ENCODE measurements around the gene ARHGEF4. TPM values are rescaled to one million over a fixed set of nuclear protein-coding genes. Genes with fewer than 3 reads are reported as not detected.

The ARHGEF4 gene
- total and polyA plus RNA-seq, 11 donors: 0.30 to 5.5 (median 3.8) TPM

GRCh38 chr2:130837175-130837810 lies 579 bp downstream of the ARHGEF4 start:
- peak in 1 of 5 donors; percentile 36 for DNase-seq
- H3K36me3 ChIP-seq: no peaks in the 10 kb centered on the region
- peaks cover 0 to 14% (median 0%) of the 10 kb centered on the region in 12 donors for H3K4me1 ChIP-seq
- TF ChIP-seq POLR2A (IDR thresholded peaks at IDR 0.05): no peak
- TF ChIP-seq CTCF (IDR thresholded peaks at IDR 0.05): no peak
- ATAC-seq: no peak
- intact Hi-C loops (cut with DNase I): no loop called here
- 0 to 5% (median 3%) methylated on average over 10 to 53 of the region's 53 CpGs for WGBS, 4 donors
- no peaks in the 10 kb centered on the region for H3K9me3 ChIP-seq
- H3K27me3 ChIP-seq: peaks cover 17 to 69% (median 40%) of the 10 kb centered on the region in 9 donors
- H3K4me3 ChIP-seq: peak overlapping the region in 7 of 12 donors; percentile 5 to 39 (median 12)
- no peak overlapping the region for H3K27ac ChIP-seq

GRCh38 chr2:130837811-130838565 lies 1.3 kb downstream of the ARHGEF4 start:
- 70 to 79% (median 71%) methylated on average over 23 to 28 of the region's 28 CpGs for WGBS, 4 donors
- intact Hi-C loops (cut with DNase I): no loop called here
- DNase-seq (peak in 1 of 5 donors; percentile 51), ATAC-seq (no peak)
- H3K36me3 ChIP-seq: no peaks in the 10 kb centered on the region
- H3K9me3 ChIP-seq: no peaks in the 10 kb centered on the region
- H3K4me3 ChIP-seq: no peak overlapping the region
- peaks cover 0 to 14% (median 0%) of the 10 kb centered on the region in 12 donors for H3K4me1 ChIP-seq
- H3K27me3 ChIP-seq: peaks cover 17 to 69% (median 43%) of the 10 kb centered on the region in 9 donors
- TF ChIP-seq POLR2A (IDR thresholded peaks at IDR 0.05): no peak
- no peak for TF ChIP-seq CTCF (IDR thresholded peaks at IDR 0.05)
- no peak overlapping the region for H3K27ac ChIP-seq

GRCh38 chr2:130839011-130839780 lies 2.5 kb downstream of the ARHGEF4 start:
- intact Hi-C loops (cut with DNase I): no loop called here
- peaks cover 0 to 14% (median 0%) of the 10 kb centered on the region in 12 donors for H3K4me1 ChIP-seq
- ATAC-seq (no peak), DNase-seq (peak in 1 of 5 donors; percentile 55)
- WGBS, 4 donors: 81 to 88% (median 83%) methylated on average over 11 to 16 of the region's 16 CpGs
- no peak overlapping the region for H3K4me3 ChIP-seq
- H3K9me3 ChIP-seq: no peaks in the 10 kb centered on the region
- H3K27me3 ChIP-seq: peaks cover 17 to 66% (median 47%) of the 10 kb centered on the region in 9 donors
- TF ChIP-seq CTCF (IDR thresholded peaks at IDR 0.05): no peak
- TF ChIP-seq POLR2A (IDR thresholded peaks at IDR 0.05): no peak
- H3K36me3 ChIP-seq: no peaks in the 10 kb centered on the region
- H3K27ac ChIP-seq: no peak overlapping the region

- Histone ChIP-seq H3K4me3 (no peak overlapping the region), H3K4me1 (peaks cover 0 to 14% (median 0%) of the 10 kb centered on the region in 12 donors), H3K27me3 (peaks cover 17 to 53% (median 36%) of the 10 kb centered on the region in 9 donors), H3K27ac (no peak overlapping the region), H3K9me3 (no peaks in the 10 kb centered on the region), H3K36me3 (no peaks in the 10 kb centered on the region)
- intact Hi-C loops (cut with DNase I): no loop called here
- no peak for TF ChIP-seq POLR2A (IDR thresholded peaks at IDR 0.05)
- TF ChIP-seq CTCF (IDR thresholded peaks at IDR 0.05): no peak
- ATAC-seq (no peak), DNase-seq (peak in 1 of 5 donors; percentile 17)
- 76 to 80% (median 78%) methylated on average over 3 to 8 of the region's 8 CpGs for WGBS, 4 donors
Measured at GRCh38 chr2:130840506-130840905, 3.8 kb downstream of the ARHGEF4 start.

All from heart left ventricle (tissue), 16 donors.